Left lobe of liver (tissue), 2 donors: ENCODE results near the gene STX16. TPM values are rescaled to one million over a fixed set of nuclear protein-coding genes. Genes with fewer than 3 reads are reported as not detected.
"Not testable (repeated sequence)": the region's sequence is repeated elsewhere in the genome, so short reads cannot be mapped to it uniquely, and the experiment has no call there.

Experiments used
- ATAC-seq: fragments of 200-7000 bp; cut with Tn5 transposase; one replicate; pipeline ENCODE4 v1.9.1; 2020; ENCODE audit warnings: mild to moderate bottlenecking, moderate library complexity
- DNase-seq: peaks from one replicate; pipeline ENCODE4 v3.0.0-alpha.2; 2020; ENCODE audit warnings: low spot score
- total RNA-seq: library from RNA; stranded (reverse); gene quantifications from one replicate; pipeline ENCODE4 v1.2.1, GENCODE V29; 2021
- donor health status: DM: no; HTN: no; CAD: no; lungs with moderate emphysema.
- donor health status: DM: no; HTN: yes; CAD: no.

The STX16 gene
- total RNA-seq, 1 donor from 2014 or later = 25.7 TPM

GRCh38 chr20:58719258-58719657, 68.2 kb downstream of the STX16 start:
- no peak for ATAC-seq

GRCh38 chr20:58719971-58720371, 68.9 kb downstream of the STX16 start:
- DNase-seq = peak; percentile 36
- ATAC-seq = no peak

More at GRCh38 chr20:58719258-58719657, 68.2 kb downstream of the STX16 start:
- peak; percentile 28 for DNase-seq

DNA sequence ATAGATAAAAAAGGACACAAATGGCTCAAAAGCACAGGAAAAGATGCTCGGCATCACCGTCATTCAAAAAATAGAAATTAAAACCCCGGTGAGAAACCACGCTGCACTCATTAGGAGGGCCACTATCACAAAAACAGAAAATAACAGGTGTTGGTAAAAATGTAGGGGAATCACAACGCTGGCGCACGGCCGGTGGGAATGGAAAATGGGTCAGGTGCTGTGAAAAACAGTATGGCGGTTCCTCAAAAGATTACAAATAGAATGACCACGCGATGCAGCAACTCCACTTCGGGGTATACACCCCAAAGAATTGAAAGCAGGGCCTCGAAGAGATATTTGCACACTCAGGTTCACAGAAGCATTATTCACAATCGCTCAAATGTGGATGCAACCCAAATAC, 69.8 kb downstream of the STX16 start:
- DNase-seq (no peak), ATAC-seq (no peak)

GRCh38 chr20:58721951-58722778, 71.1 kb downstream of the STX16 start:
- peak; percentile 24 for DNase-seq
- peak; percentile 35 for ATAC-seq

DNA sequence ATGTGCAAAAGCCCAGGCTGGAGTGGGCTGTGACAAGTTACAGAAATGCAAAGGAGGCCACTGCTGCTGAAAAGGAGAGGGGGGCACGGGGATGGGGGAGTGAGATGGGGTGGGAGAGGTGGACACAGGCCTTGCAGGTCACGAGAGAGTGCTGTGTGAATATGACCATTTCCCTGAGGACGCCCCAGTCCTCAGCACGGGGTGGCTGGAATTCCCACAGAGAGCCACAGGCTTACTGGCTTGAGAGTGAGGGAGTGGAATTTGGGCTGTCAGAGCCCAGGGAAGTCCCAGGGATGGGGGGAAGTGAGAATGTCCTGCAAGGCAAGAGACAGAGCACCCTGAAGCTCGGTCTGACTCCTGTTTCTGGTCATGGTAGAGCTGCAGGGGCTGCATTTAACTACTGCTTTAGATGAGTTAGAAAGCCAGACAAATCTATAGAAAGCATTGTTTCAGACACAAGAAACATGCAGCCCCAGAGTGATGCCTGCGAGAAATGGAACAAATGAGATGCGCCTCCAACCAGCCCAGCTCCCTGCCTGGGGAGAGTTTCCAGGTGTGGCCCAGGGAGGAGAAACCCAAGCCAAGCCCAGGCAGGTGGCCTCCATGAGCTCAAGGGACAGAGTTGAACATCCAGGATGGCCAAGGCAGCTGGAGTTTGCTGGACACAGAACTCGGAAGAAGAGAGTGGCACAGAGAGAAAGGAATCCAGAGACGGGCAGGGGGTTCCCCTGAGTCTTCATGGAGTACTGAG, 72.0 kb downstream of the STX16 start:
- peak; percentile 28 for DNase-seq

DNA sequence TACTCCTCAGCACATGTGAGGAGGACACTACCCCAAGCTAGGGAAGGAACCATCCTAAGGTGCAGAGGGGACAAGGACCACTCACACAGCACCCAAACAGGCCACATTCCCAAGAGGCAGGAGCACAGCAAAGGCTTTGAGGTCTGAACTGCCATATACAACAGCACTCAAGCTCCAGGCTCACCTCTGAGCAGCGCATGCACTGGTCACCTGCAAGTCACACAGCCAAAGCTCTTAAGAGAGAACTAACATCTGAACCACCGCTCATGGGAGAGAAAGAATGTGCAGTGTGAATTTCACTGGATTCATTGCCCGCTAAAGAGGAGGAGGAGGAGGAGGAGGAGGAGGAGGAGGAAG, 72.5 kb downstream of the STX16 start:
- ATAC-seq = no peak
- peak; percentile 14 for DNase-seq

More for the DNA sequence above, 72.0 kb downstream of the STX16 start:
- ATAC-seq = no peak

DNA sequence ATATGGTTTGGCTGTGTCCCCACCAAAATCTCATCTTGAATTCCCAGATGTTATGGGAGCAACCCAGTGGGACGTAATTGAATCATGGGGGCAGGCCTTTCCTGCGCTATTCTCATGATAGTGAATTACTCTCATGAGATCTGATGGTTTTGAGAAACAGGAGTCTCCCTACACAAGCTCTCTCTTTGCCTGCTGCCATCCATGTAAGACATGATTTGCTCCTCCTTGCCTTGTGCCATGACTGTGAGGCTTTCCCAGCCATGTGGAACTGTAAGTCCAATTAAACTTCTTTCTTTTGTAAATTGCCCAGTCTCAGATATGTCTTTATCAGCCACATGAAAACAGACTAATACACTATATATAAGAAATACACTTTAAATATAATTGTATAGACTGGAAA, 75.1 kb downstream of the STX16 start:
- DNase-seq, ATAC-seq: not testable (repeated sequence)

Other genes starting within 250 kb of the STX16 start
- gene APCDD1L, start 135.9 kb upstream of the STX16 start, total RNA-seq = 0.13 TPM
- 12.8 TPM for gene NPEPL1, start 41.5 kb downstream of the STX16 start, total RNA-seq
- gene GNAS-AS1, start 199.6 kb downstream of the STX16 start, total RNA-seq = 0.35 TPM
- gene GNAS, start 201.4 kb downstream of the STX16 start, total RNA-seq = 305 TPM